Sciatic nerve (tissue), 2 donors: ENCODE data around the gene IFT25. TPM values are rescaled to one million over a fixed set of nuclear protein-coding genes. Genes with fewer than 3 reads are reported as not detected.

Source experiments
- ATAC-seq: fragments of 200-7000 bp; cut with Tn5 transposase; one replicate; pipeline ENCODE4 v1.9.1; 2020; ENCODE audit warnings: mild to moderate bottlenecking, moderate library complexity
- DNase-seq: peaks from one replicate; pipeline ENCODE4 v3.0.0-alpha.2; 2020; ENCODE audit warnings: low spot score
- intact Hi-C: fragments of 100-400 bp; cut with DNase I; formaldehyde crosslinking; loops from one replicate; pipeline ENCODE4 v1.14.2; 2022
- total RNA-seq: library from RNA; stranded (reverse); fragmentation: NEBNext Ultra II Directional; extraction: Animal tissue kit (Norgen Biotek cat#: 25700); gene quantifications from one replicate; pipeline ENCODE4 v1.2.1, GENCODE V29; 2021
- donor health status: DM: no; HTN: no; CAD: no.
- donor health status: DM: no; HTN: no; CAD: no.

IFT25 gene
- total RNA-seq, 1 donor from 2014 or later, result 33.5 TPM

DNA sequence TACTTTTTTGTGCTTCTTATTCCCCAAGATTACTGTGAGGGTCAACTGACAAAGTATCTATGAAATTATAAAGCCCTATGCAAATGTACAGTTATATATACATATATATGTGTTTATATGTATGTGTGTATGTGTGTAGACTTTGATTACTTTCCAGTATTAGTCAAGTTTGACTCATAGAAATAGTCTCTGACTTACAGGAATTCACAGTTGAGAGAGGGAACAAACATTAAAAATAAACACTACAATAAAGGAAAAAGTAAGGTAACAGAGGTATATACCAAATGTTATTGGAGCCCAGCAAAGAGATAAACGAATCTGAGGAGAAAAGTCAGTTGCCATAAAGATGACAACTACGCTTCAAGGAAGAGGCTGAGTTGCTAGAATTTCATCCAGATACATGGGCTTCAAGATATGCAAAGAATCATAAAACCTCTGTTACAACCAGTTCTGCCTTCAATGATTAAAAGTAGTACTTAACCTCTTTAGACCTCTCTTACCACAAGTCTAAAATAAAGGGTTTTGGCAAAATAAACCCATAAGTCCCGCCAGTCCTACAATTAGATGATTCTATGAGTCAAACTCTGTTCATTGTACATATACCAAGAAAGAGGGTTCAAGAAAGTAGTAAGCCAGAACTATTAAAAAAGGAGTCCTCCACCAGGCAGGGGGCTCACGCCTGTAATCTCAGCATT lies 7.2 kb downstream of the IFT25 start:
- no peak for ATAC-seq
- intact Hi-C loops, result no loop called here
- DNase-seq, result no peak

DNA sequence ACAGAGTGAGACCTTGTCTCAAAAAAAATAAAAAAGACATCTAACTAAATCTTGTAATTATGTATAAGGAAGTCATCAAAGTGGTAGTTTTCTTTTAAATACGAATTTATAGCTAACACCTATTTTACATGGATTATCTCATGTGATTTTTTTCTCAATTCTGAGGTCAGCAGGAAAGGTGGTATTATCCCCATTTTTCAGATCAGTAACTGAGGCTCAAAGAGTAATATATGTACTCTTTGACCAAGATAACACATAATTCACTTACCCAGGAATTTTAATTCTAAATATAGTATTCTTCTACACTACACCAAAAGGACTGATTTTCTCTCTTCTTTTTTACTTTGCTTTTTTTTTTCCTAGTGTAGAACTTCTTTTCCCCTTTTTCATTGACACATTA lies 9.1 kb downstream of the IFT25 start:
- DNase-seq, result no peak
- intact Hi-C loops, result no loop called here
- no peak for ATAC-seq

DNA sequence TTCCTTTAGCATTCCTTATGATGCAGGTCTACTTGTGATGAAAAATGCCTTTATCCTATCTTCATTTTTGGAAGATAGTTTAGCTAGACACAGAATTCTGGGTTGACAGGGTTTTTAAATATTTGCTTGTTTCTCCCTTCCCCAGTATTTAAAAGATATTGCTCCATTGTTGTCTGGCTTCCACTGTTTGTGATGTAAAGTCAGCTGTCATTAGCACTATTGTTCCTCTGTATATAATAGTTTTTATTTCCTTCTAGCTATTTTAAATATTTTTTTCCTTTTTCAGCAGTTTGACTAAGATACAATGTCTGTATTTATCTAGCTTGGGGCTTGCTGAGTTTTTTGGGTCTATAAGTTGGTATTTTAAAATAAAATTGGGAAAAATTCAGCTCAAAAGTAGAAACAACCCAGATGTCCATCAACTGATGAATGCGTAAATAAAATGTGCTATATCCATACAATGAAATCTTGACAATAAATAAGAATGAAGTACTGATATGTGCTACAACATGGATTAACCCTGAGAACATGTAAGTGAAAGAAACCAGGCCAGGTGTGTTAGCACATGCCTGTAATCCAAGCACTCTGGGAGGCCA lies 11.2 kb downstream of the IFT25 start:
- intact Hi-C loops, result no loop called here
- ATAC-seq (no peak), DNase-seq (no peak)

DNA sequence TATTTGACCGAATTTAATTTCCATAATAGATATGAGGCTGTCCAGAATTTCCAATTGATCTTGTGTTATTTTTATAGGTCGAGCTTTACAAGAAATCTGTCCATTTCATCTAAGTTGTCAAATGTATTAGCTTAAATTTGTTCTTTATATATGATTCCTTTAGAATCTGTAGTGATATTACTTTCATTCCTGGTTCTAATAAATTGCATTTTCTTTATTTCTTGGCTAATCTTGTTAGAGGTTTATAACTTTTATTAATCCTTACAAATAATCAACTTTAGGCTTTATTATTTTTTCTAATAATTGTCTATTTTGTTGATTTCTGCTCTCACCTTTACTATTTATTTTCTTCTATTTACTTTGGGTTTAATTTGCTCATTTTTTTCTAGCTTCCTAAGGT lies 14.0 kb downstream of the IFT25 start:
- intact Hi-C loops, result no loop called here
- no peak for DNase-seq
- no peak for ATAC-seq

DNA sequence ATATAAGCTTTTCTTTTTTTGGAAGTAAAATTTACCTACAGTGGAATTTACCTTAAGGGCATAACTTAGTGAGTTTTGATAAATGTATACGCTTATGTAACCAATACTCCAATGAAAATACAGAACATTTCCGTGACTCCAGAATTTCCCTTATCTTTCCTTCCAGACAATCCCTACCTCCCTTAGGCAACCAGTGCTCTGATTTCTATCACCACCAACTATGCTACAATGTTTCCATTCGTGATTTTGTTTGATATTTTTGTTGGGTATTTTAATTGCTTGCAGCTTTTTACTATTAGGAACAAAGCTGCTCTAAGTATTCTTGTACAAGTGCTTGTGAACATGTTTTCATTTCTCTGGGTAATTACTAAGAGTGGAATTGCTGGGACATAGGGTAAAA lies 14.6 kb downstream of the IFT25 start:
- intact Hi-C loops, result no loop called here
- DNase-seq, result no peak
- ATAC-seq, result no peak

DNA sequence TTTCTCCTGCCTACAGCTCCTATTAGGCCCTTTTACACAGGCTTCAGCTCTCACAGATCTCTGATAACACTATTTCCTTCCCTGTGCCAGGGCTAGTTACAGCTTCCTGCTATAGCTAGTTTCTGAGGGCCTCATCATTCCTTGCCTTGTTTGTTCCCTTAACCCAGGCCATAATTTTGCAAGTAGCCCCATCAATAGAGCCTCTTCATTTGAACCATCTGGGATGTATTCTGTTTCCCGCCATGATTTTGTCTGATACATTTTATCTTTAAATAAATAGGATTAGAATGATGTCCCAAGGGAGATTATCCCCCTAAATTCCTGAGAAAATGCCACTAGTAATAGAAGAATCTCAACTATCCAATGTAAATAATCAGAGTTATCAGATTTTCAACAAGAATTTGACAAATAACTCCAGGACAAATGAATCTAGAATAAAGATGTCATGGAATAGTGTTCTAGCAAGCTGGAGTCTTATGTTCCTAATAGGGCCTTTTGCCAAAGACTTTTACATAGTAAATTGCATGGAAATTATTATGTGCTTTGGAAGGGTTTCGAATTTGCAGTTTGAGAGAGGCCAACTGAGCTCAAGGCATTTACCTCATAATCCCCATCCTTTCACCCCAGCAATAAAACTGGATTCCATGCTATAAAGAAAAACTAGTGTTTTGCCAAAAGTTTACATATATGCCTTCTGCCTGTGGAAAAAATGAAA lies 16.1 kb downstream of the IFT25 start:
- DNase-seq (no peak), ATAC-seq (no peak)
- intact Hi-C loops, result no loop called here

DNA sequence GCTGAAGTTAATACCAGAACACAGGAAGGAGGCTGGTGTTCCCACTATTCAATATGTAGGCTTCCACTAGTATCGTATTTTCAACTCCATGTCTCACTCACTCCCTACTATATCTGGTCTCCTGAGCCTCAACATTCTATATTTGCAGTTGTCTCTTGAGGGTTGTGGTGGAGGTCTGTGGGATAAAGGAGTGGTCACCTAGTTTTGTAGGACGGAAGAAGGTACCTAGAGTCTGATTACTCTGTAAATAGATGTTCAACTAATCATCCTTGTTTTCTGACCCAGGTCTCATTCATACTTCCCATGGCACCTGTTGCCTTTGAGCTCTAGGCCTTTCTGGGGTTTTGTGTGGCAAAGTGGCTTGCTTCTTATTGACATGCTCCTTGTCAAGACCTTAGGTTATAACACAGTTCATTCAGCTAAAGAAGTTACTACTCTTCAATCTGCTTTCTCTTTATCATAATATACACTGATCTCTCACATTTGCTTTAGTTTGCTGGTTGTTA lies 18.1 kb downstream of the IFT25 start:
- ATAC-seq, result no peak
- no peak for DNase-seq
- intact Hi-C loops, result no loop called here

DNA sequence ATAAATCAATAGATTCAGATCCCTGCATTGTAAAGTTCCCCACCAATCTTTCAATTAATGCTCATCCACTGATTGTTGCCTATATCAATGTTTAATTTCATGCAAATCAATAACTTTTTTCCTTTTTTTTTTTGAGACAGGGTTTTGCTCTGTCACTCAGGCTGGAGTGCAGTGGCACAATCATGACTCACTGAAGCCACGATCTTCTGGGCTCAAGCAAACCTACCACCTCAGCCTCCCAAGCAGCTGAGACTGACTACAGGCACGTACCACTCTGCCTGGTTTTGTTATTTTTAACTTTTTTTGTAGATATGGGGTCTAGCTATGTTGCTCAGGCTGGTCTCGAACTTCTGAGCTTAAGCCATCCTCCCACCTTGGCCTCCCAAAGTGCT lies 25.8 kb downstream of the IFT25 start:
- DNase-seq, result no peak
- no peak for ATAC-seq
- intact Hi-C loops, result no loop called here

DNA sequence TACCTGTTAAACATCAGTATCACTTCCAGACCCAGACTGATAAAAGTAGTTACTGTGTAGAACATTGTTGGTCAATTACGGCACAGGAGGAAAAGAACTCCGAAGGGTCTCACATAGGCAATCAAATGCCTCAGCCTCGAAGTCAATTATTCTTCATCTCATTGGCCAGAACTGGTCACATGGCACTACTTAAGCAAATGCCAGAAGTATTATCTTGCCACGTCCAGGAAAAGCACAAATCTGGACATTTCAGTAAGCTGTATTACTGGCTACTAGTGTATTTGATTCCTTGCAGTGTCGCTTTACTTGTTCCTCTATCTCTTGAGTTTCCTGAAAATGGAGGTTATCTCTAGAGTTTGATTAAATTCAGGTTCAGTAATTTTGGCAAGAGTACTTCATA lies 27.2 kb downstream of the IFT25 start:
- DNase-seq, result no peak
- intact Hi-C loops, result no loop called here
- ATAC-seq, result no peak

DNA sequence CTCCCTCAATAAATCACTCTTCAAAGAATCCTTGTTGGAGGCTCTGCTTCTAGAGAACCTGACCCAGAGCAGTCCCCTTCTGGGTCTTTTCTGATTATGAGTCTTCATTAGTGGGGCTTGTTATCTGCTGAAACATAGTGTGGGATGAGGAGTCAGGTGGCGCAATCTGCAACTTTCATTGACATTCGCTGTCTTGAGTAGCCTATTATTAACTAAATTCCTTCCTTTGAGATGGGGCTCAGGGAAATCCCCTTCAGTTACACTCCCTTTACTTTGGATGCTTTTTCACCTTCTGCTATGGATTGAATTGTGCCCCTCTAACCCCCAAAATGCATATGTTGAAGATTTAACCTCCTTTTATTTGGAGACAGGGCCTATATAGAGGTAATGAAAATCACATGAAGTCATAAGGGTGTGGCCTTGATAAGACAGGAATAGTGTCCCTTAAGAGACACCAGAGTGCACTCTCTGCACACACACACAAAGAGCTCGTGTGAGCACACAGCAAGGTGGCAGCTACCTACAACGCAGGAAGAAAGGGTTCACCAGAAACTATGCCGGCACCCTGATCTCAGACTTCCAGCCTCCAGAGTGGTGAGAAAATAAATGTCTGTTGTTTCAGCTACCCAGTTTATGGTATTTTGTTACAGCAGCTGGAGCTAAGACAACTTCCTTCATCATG lies 32.0 kb downstream of the IFT25 start:
- ATAC-seq, result no peak
- no peak for DNase-seq
- intact Hi-C loops, result no loop called here

DNA sequence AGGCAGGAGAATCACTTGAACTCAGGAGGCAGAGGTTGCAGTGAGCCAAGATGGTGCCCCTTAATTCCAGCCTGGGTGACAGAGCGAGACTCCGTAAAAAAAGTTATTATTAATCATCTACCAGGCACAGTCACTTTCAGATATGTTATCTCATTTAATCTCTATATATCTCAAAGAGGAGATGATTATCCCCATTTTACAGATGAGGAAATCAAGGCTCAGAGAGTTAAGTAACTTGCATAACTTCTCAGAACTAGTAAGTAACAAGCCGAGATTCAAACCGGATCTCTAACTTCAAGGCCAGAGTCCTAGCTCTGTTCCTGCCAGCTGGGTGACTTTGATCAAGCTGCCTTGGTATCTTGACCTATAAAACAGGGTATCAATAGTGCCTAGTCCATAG lies 34.1 kb downstream of the IFT25 start:
- DNase-seq (no peak), ATAC-seq (no peak)
- intact Hi-C loops, result no loop called here

DNA sequence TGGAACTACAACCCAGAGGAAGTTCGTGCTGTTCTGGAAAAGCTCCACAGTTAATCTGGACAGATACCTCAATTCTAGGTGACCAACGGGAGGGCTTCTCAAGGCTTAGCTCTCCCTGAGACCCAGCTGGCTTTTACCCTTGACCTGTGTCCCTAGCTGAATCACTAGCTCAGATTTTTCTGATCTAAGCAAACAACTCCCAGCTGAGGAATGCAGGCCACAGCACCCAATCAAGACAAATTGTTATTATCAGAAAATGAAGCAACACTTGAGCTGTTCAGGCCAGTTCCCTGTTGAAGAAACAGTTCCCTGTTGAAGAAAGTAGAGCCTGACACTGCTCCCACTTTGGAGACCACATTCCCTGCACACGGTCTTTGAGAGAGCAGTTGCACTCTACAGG lies 35.6 kb downstream of the IFT25 start:
- ATAC-seq (peak; percentile 74), DNase-seq (no peak)
- intact Hi-C loops, result no loop called here

DNA sequence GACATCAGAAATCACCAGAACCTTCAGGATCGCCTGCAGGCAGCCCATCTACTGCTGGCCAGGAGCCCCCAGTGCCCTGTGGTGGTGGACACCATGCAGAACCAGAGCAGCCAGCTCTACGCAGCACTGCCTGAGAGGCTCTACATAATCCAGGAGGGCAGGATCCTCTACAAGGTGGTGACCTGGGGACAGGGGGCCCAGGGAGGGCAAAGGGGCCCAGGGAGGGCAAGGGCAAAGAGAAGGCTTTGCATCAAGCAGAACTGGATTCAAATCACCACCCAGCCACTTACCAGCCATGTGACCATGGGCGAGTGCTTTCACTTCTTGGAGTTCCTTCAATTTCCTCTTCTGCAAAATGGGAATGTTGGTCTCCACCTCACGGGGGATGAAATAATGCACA lies 39.4 kb downstream of the IFT25 start:
- ATAC-seq (no peak), DNase-seq (no peak)
- intact Hi-C loops, result no loop called here

DNA sequence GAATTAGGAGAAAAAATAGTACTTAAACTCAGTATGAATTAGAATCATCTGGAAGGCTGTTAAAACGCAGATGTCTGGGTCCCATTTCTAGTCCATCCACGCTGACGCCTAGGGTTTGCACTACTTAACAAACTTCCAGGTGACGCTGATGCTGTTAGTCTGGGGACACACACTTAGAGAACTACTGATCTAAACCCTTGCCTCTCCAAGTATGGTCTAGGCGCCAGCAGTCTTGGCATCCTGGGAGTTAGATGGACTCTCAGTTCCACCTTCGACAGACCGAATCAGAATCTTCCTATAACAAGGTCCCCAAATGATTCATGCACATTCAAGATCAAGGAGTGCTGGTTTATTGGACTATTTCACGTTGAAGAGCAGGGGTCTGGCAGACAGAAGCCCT lies 40.0 kb downstream of the IFT25 start:
- no peak for ATAC-seq
- no peak for DNase-seq
- intact Hi-C loops, result no loop called here

DNA sequence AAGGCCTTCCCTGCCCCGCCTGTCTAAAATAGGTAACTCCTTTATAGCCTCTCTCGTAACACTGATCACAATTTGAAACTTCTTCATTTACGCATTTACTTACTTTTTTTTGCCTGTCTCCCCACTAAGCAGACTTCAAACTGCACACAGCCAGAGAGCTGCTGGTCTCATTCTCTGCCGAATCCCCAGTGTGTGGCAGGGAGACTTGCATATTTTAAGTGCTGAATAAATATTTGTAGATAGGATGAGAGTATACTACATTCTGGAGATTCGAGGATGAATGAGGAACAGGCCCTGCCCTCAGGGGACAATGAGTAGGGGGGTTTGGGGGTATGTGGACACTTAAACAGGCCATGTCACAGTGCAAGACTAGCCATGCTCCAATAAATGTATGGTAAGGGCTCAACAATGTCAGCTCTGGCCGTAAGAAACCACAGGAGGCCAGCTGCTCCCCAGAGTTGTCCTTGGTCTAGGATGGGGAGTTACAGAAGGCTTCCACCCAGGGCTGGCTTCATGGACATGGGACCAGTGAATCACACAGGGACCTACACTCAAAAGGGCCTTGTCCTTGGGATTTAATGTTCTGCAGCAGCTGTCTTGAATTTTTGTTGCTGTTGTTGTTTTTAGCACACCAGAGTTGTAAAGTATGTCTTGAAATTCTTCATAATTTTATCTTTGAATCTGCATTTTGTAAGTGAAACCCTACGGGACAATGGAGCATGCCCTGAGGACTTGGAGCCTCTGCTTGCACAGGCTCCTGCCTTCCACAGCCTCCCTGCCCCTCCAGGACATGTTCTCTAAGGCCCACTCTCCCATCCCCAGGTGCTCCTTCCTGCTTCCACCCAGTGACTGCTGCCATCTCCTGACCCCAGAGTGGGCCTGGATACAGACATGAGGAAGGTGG lies 43.0 kb downstream of the IFT25 start:
- no peak for ATAC-seq
- DNase-seq, result no peak
- intact Hi-C loops, result no loop called here

DNA sequence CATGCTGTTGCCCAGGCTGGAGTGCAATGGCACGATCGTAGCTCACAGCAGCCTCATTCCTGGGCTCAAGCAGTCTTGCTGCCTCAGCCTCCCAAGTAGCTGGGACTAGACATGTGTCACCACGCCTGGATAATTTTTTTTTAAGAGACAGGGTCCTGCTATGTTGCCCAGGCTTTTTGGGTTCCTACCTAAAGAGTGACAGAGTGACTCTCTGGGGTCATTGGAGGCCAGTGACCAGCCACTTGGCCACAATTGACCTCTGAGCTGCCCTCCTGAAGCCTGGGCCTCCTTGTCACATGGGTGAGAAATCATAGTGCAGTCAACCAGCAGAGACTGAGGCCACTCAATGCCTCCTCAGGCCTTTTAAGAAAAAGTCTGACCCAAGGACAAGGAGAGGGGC lies 45.8 kb downstream of the IFT25 start:
- DNase-seq (no peak), ATAC-seq (no peak)
- intact Hi-C loops, result no loop called here

DNA sequence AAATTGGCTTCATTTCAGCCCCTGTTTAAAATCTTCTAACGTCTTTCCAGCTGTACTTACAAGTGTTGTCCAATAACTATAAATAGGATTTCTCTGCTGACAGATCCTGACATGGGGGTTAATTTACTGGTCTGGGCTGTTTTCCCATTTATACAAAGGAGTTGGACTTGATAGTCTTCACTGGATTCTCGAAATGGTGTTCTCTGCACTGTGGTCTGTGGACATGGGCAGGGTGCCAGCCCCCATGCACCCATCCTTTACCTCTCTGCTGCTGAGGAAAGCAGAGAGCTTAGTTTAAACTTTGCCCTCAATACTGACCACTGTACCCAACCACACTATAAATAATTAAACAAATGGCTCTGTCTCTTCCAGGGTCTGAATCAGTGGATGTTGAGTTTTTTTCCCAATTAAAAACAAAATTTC lies 46.3 kb downstream of the IFT25 start:
- DNase-seq (no peak), ATAC-seq (peak; percentile 44)
- intact Hi-C loops, result no loop called here

DNA sequence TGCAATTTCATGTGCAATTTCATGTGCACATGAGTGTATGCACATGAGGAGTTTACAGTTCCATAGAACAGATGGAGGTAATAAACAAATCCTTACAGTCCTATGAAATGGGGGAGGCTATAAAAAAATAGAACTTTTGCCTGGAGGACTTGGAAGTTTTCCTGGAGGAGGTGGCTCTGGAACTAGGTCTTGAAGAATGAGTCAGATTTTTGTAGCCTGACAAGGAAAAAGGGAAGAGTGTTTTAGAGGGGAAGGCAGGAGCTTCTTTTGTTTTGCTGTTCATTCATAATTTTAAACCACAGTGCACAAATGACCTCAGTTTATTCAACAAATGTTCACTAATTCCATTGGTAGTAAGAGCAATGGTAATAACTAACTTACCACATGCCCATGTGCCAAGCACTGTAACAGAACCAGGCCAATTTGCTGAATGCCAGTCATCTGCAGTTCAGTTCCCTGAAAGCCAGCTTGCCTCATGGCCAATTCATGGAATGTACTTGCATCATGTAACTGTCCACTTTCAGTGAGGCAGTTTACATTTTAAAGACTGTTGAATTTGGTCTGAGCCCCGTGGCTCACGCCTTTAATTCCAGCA lies 48.8 kb downstream of the IFT25 start:
- intact Hi-C loops, result no loop called here
- no peak for DNase-seq
- ATAC-seq, result no peak

DNA sequence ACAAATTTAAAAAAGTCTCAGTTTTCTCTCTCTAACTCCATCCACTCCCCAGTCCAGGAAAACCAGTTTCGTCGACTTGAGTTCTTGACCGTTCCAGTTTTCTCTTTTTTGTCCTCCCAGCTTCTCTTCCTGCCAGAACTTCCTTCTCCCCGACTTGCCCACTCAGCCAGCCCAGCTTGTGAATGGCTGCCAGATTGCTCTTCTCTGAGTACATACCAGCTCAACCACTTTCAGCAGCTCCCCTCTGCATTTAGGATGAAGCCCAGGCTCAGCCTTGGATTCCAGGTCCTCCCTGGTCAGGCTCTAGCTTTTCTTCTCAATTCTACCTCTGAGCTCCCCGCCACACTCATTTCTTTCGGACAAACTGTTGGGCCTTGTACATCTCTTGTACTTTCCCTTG lies 50.1 kb downstream of the IFT25 start:
- intact Hi-C loops, result no loop called here
- ATAC-seq, result no peak
- DNase-seq, result no peak
